HCT116 (cell line): Measurements from ENCODE around the gene DAP. TPM values are rescaled to one million over a fixed set of nuclear protein-coding genes. Genes with fewer than 3 reads are reported as not detected.

Source experiments
- ATAC-seq: fragments of 200-7000 bp; cut with Tn5 transposase; 2 replicates; pipeline ENCODE4 v1.9.1; 2020; ENCODE audit warnings: mild to moderate bottlenecking, moderate library complexity
- Bru-seq: library from RNA; stranded (reverse); fragments of 400-500 nt; gene quantifications from one replicate; lab custom pipeline; 2021; lab: Mats Ljungman, UMichigan
- BruChase-seq, 2 experiments: library from RNA; stranded (reverse); fragments of 400-500 nt; gene quantifications; one replicate each; lab custom pipeline; 2021; lab: Mats Ljungman, UMichigan
- BruUV-seq: library from RNA; stranded (reverse); fragments of 400-500 nt; replicated peaks from 2 replicates; lab custom pipeline; 2021; lab: Mats Ljungman, UMichigan
- CTCF ChIA-PET: fragments of 300-600 bp; sonication (Branson Sonifier 250); formaldehyde crosslinking; loops from one replicate; lab custom pipeline; 2021; ENCODE audit warnings: antibody characterized with exemption; lab: Charles Lee
- POLR2A ChIA-PET: fragments of 300-600, 350-600 bp; sonication (Branson Sonifier 250); formaldehyde crosslinking; loops from one replicate; lab custom pipeline; 2021; ENCODE audit warnings: antibody characterized with exemption; lab: Charles Lee
- RAD21 ChIA-PET, 2 experiments: fragments of 300-600 bp; sonication (Branson Sonifier 250); formaldehyde crosslinking; loops; one replicate each; lab custom pipeline; 2023; ENCODE audit warnings: low total read pairs in 2 of 2; ENCODE audit not compliant: uncharacterized antibody in 2 of 2, unreplicated experiment in 2 of 2, low non-redundant PET in 1 of 2; lab: Charles Lee
- DNase-seq: peaks from one replicate; pipeline ENCODE4 v3.0.0-alpha.2; 2010; ENCODE audit warnings: low read depth, low spot score
- H2AFZ ChIP-seq: fragments of 200-600 bp; shearing (Covaris generic), sonication (generic); 2 replicates; pipeline ENCODE4 v1.6.1; 2017; ENCODE audit warnings: low read depth, mixed run types, mixed read lengths, antibody characterized with exemption, low read length; ENCODE audit not compliant: poor library complexity, severe bottlenecking
- H3K27ac ChIP-seq: 2 replicates; pipeline ENCODE4 v1.5.1; 2012; ENCODE audit warnings: low read depth, low read length
- H3K27me3 ChIP-seq: fragments of 200-600 bp; sonication (generic); 2 replicates; pipeline ENCODE4 v1.6.1; 2016; ENCODE audit warnings: mixed run types, low read length, mixed read lengths; ENCODE audit not compliant: insufficient read depth
- H3K36me3 ChIP-seq, 2 experiments: fragments of 200-500 bp in 1 of 2; fragments of 200-600 bp in 1 of 2; sonication (Bioruptor generic) in 1 of 2; sonication (generic) in 1 of 2; 2 replicates each; pipeline versions ENCODE4 v1.5.1 to v1.6.1; 2014 to 2016; ENCODE audit warnings: low read length in 2 of 2, inconsistent platforms in 1 of 2, mixed read lengths in 1 of 2, mixed run types in 1 of 2; ENCODE audit not compliant: insufficient read depth in 2 of 2, control insufficient read depth in 1 of 2
- H3K4me1 ChIP-seq, 2 experiments: fragments of 200-600 bp in 1 of 2; sonication (generic) in 1 of 2; 2 replicates each; pipeline versions ENCODE4 v1.5.1 to v1.6.1; 2012 to 2017; ENCODE audit warnings: low read length in 2 of 2, inconsistent platforms in 1 of 2, mild to moderate bottlenecking in 1 of 2, mixed read lengths in 1 of 2, mixed run types in 1 of 2, moderate library complexity in 1 of 2; ENCODE audit not compliant: insufficient read depth in 2 of 2, control insufficient read depth in 1 of 2
- H3K4me2 ChIP-seq: fragments of 200-600 bp; sonication (generic); 2 replicates; pipeline ENCODE4 v1.6.1; 2017; ENCODE audit warnings: mixed run types, low read length, mixed read lengths
- H3K4me3 ChIP-seq, 2 experiments: fragments of 200-600 bp in 1 of 2; sonication (generic) in 1 of 2; replicated peaks in 1 of 2; 2 replicates each; pipeline ENCODE4 v1.5.1; 2011 to 2016; ENCODE audit warnings: low read length in 2 of 2, control low read depth in 1 of 2, low read depth in 1 of 2, mild to moderate bottlenecking in 1 of 2, mixed read lengths in 1 of 2, mixed run types in 1 of 2
- H3K79me2 ChIP-seq: fragments of 200-600 bp; sonication (generic); 2 replicates; pipeline ENCODE4 v1.6.1; 2017; ENCODE audit warnings: mild to moderate bottlenecking, mixed run types, low read length, moderate library complexity, mixed read lengths; ENCODE audit not compliant: insufficient read depth
- H3K9ac ChIP-seq: fragments of 200-600 bp; sonication (generic); 2 replicates; pipeline ENCODE4 v1.6.1; 2016; ENCODE audit warnings: low read length, mixed read lengths
- H3K9me2 ChIP-seq: fragments of 200-600 bp; sonication (generic), shearing (Covaris generic); 2 replicates; pipeline ENCODE4 v1.6.1; 2017; ENCODE audit warnings: mixed run types, mild to moderate bottlenecking, moderate library complexity; ENCODE audit not compliant: insufficient read depth
- H3K9me3 ChIP-seq, 2 experiments: fragments of 200-500 bp in 1 of 2; fragments of 200-600 bp in 1 of 2; sonication (Bioruptor generic) in 1 of 2; sonication (generic) in 1 of 2; 2 replicates each; pipeline ENCODE4 v1.6.1; 2014 to 2017; ENCODE audit warnings: low read length in 2 of 2, mixed read lengths in 2 of 2, inconsistent platforms in 1 of 2, low read depth in 1 of 2, mild to moderate bottlenecking in 1 of 2, mixed run types in 1 of 2, moderate library complexity in 1 of 2; ENCODE audit not compliant: control insufficient read depth in 1 of 2, insufficient read depth in 1 of 2
- H4K20me1 ChIP-seq: fragments of 200-600 bp; sonication (generic), shearing (Covaris generic); 2 replicates; pipeline ENCODE4 v1.6.1; 2017; ENCODE audit warnings: mixed run types, mild to moderate bottlenecking, moderate library complexity; ENCODE audit not compliant: insufficient read depth
- CEBPB ChIP-seq: IDR thresholded peaks from 2 replicates; pipeline ENCODE4 v1.6.1; 2012; ENCODE audit warnings: low read depth
- EGR1 ChIP-seq: IDR thresholded peaks from 2 replicates; pipeline ENCODE4 v1.6.1; 2012; ENCODE audit warnings: low read depth
- POLR2A ChIP-seq: IDR thresholded peaks from 2 replicates; pipeline ENCODE4 v1.7.0; 2011; ENCODE audit warnings: borderline replicate concordance; ENCODE audit not compliant: insufficient read depth, insufficient read length; ENCODE audit errors: extremely low read depth
- POLR2AphosphoS5 ChIP-seq: IDR thresholded peaks from 2 replicates; pipeline ENCODE4 v1.6.1; 2011; ENCODE audit warnings: mild to moderate bottlenecking, low read depth, low read length, moderate library complexity
- RAD21 ChIP-seq: IDR thresholded peaks from 2 replicates; pipeline ENCODE4 v1.6.1; 2012; ENCODE audit warnings: low read depth, mild to moderate bottlenecking
- SRF ChIP-seq: IDR thresholded peaks from 2 replicates; pipeline ENCODE4 v1.6.1; 2012; ENCODE audit warnings: low read depth
- TCF7L2 ChIP-seq: IDR thresholded peaks from 2 replicates; pipeline ENCODE4 v1.7.0; 2011; ENCODE audit warnings: borderline replicate concordance, inconsistent platforms; ENCODE audit not compliant: insufficient read depth, insufficient read length; ENCODE audit errors: extremely low read depth
- intact Hi-C: fragments of 100-400 bp; cut with micrococcal nuclease; formaldehyde crosslinking; loops from 2 replicates; pipeline ENCODE4 v1.10.0; 2022
- long read RNA-seq: library from polyadenylated mRNA; unstranded; transcript quantifications from one replicate; pipeline ENCODE4 v2.0.0, GENCODE V29; 2021; ENCODE audit not compliant: unreplicated experiment
- polyA plus RNA-seq: library from polyadenylated mRNA; unstranded; fragments of >200 nt; gene quantifications from 2 replicates; pipeline ENCODE4 v1.2.1, GENCODE V29; 2012; ENCODE audit warnings: missing spikeins
- total RNA-seq: library from RNA; stranded (reverse); gene quantifications from one replicate; pipeline ENCODE4 v1.2.1, GENCODE V29; 2021; ENCODE audit not compliant: unreplicated experiment

Gene DAP, protein sequence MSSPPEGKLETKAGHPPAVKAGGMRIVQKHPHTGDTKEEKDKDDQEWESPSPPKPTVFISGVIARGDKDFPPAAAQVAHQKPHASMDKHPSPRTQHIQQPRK
- total RNA-seq: 59.1 TPM
- 68.9 and 69.2 TPM in 2 replicates for polyA plus RNA-seq
- percentile 86 among the genes with signal in this experiment for Bru-seq, nascent RNA
- BruChase-seq, experiment 1, labeled RNA remaining after a 6-hour chase: percentile 72 among the genes with signal in this experiment
- BruChase-seq, experiment 2, labeled RNA remaining after a 2-hour chase: percentile 67 among the genes with signal in this experiment
- long read RNA-seq, transcript DAP-201 (4 exons, 2,339 nt): major isoform, 158 of 194 reads
- long read RNA-seq, partial matches to known transcripts: 6 of 194 reads
- long read RNA-seq, other reads (novel, unspliced or antisense): 30 of 194 reads

DNA sequence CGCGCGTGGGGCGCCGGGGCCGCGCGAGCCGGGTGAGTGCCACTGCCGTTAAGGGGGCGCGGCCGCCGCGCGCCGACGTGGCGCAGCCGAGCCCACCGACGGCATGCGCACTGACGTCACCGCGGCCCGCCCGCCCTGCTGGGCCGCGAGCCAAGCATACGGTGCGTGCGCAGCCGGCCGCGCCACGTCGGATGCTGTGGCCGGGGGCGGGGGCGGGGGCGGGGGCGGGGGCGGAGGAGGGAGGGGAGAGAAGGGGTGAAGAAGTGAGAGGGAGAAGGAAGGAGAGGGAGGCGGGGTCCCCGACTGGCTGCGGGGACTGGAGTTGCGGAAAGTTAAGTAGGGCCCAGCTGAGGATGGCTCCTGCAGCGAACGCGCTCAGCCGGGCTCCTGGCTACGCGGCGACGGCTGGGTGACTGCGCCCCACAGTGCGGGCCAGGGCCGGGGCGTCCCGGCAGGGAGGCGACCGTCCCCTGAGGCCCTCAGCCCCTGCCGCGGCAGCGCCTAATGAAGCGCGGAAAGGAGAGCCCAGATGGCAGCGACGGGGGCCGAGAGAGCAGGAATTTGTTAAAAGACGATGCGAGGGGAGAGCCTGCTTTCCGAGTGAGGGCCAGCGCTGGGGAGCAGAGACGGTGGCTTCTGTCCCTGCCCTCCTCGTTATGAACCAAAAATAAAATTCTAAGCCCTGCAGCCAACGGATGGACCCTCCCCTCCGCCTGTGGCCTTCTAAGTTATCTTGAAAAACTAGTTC lies at the start of gene DAP:
DAP (minus strand) TSS at position 50 of the 748 bp plus-strand sequence. CDS start 166 bp downstream, outside the sequence.
- RAD21 ChIA-PET: no interaction called here
- peaks cover 7 to 17% of the 10 kb centered on the region in 2 experiments; a peak in 2 of 4 replicates for H3K4me1 ChIP-seq
- intact Hi-C loops: loop anchor here (2.0 to 5.0 kb wide), 2 partner anchors 37 to 59 kb away; no protein-coding TSS in a partner anchor

DNA sequence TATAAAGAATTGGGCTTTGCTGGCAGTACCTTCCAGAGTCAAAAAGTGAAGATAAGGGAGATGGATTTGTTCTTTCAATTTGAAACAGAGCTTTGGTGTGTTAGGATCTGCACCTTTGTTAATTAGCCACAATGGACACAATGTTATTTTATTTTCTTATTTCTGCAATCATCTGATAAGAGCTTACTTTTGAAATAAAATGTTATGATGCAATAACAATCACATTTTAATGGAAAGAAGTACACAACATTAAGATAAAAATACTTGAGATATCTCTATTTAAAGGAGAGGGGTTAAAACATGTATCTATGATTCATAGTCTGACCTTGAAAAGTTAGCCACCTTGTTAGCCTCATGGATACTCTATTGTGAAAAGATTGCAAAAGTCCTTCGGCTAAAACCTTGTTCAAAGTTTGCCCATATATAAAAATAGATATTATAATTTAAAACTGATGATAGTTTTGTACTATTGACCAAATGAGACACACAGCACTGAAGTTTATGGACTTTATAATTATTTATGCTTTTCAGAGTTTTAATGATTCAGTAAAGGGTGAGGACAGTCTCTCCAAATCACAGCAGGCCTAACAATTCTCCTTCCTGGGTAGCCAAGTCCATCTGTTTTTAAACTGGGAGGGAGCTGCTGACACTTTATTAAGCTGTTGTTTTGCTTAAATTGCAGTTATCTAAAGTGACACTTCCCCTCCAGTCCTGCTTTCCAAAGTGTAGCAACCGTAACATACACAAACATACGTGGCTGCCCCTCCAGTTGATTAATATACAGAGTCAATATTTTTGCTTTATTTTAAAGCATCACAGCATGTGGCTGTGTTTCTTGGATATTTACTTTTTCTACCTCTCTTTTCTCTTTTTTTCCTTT lies 47.6 kb upstream of the DAP start:
- Histone ChIP-seq H4K20me1 (no peaks in the 10 kb centered on the region), H3K36me3 (no peaks in the 10 kb centered on the region), H3K79me2 (no peaks in the 10 kb centered on the region), H2AFZ (no peak overlapping the region), H3K9ac (no peak overlapping the region), H3K27ac (no peak overlapping the region), H3K9me2 (no peaks in the 10 kb centered on the region), H3K27me3 (peaks cover 25% of the 10 kb centered on the region)
- RAD21 ChIA-PET: no interaction called here
- no peak for DNase-seq
- intact Hi-C loops: no loop called here
- BruUV-seq: no TSS peak
- TF ChIP-seq SRF: no peak
- no peak for TF ChIP-seq POLR2A
- no peak for TF ChIP-seq TCF7L2
- TF ChIP-seq POLR2AphosphoS5: no peak
- no peak for TF ChIP-seq EGR1
- no peak for TF ChIP-seq RAD21
- TF ChIP-seq, all 23 proteins: peak for 0
- Histone ChIP-seq H3K4me3 (no peak overlapping the region), H3K9me3 (no peaks in the 10 kb centered on the region), H3K4me2 (no peak overlapping the region), H3K4me1 (no peaks in the 10 kb centered on the region)
- CTCF ChIA-PET: no interaction called here
- POLR2A ChIA-PET: no interaction called here
- ATAC-seq: no peak

More for the DNA sequence above, at the start of gene DAP:
- Histone ChIP-seq H3K4me2 (peak within 1 kb of the TSS; percentile 92), H2AFZ (no peak within 1 kb of the TSS), H4K20me1 (no peaks in the 10 kb centered on the region), H3K9me2 (no peaks in the 10 kb centered on the region), H3K9ac (peak within 1 kb of the TSS; percentile 74), H3K27me3 (no peaks in the 10 kb centered on the region), H3K79me2 (peaks cover 42% of the 10 kb centered on the region), H3K9me3 (no peaks in the 10 kb centered on the region), H3K36me3 (no peaks in the 10 kb centered on the region), H3K27ac (peak within 1 kb of the TSS; percentile 86), H3K4me3 (peak within 1 kb of the TSS; percentile 54 to 71)
- DNase-seq: peak; percentile 51
- ChIA-PET CTCF (no interaction called here), POLR2A (no interaction called here)
- peak; percentile 91 for ATAC-seq
- TF ChIP-seq CEBPB (no peak), POLR2AphosphoS5 (peak; percentile 64), EGR1 (0 out of 2 replicates have a peak, but pooled peaks have one; percentile 23)
- no TSS peak for BruUV-seq
